ENCODE measurements around the gene INTS6. TPM values are rescaled to one million over a fixed set of nuclear protein-coding genes. Genes with fewer than 3 reads are reported as not detected.

INTS6 gene
- total and polyA plus RNA-seq, 2 of the 4 experiments (the other 2 are of a cell fraction) = 12.9 to 42.3 TPM

GRCh38 chr13:51416107-51416506, 36.7 kb downstream of the INTS6 start:
- Histone ChIP-seq H3K9me1 (ENCODE audit: insufficient read depth, low read length) (peaks cover 2% of the 10 kb centered on the region; the same call in 1 of the 2 replicates), H3K14ac (replicated peaks; ENCODE audit: low read depth, low read length) (no peak overlapping the region), H4K5ac (ENCODE audit: low read depth, low read length) (no peak overlapping the region), H2BK20ac (ENCODE audit: low read depth, low read length) (no peak overlapping the region), H3K4me1 (ENCODE audit: control insufficient read depth, insufficient read depth, low read length) (peaks cover 4% of the 10 kb centered on the region), H2BK120ac (ENCODE audit: low read depth, low read length) (no peak overlapping the region), H4K91ac (ENCODE audit: insufficient read depth, low read depth, low read length) (no peak overlapping the region), H3K9me3 (ENCODE audit: control insufficient read depth, insufficient read depth, low read length) (no peaks in the 10 kb centered on the region; the same call in 1 of the 2 replicates), H2BK15ac (ENCODE audit: low read depth, low read length) (no peak overlapping the region), H2AFZ (replicated peaks; ENCODE audit: low read length, poor library complexity) (no peak overlapping the region), H3K36me3 (ENCODE audit: control insufficient read depth, insufficient read depth, low read length) (peaks cover 7% of the 10 kb centered on the region), H3K27ac (ENCODE audit: insufficient read depth, low read length) (no peak overlapping the region), H3K27me3 (ENCODE audit: control insufficient read depth, insufficient read depth, low read length) (no peaks in the 10 kb centered on the region), H2BK5ac (ENCODE audit: low read depth, low read length, poor library complexity, severe bottlenecking) (no peak overlapping the region), H3K4me2 (ENCODE audit: low read depth, low read length) (no peak overlapping the region), H3K9ac (ENCODE audit: low read depth, low read length) (no peak overlapping the region), H3K18ac (ENCODE audit: low read depth, low read length) (no peak overlapping the region), H2AK9ac (replicated peaks; ENCODE audit: low read depth, low read length, poor library complexity) (no peak overlapping the region), H3K56ac (ENCODE audit: extremely low read depth, insufficient read depth, low read length) (no peak overlapping the region), H2AK5ac (ENCODE audit: low read depth, low read length) (no peak overlapping the region), H3K4me3 (ENCODE audit: insufficient read depth, low read depth, low read length) (no peak overlapping the region), H3K4ac (ENCODE audit: low read depth, low read length) (no peak overlapping the region), H4K20me1 (ENCODE audit: insufficient read depth, low read length) (peaks cover 29% of the 10 kb centered on the region), H3K23ac (ENCODE audit: low read depth, low read length) (no peak overlapping the region), H3K79me1 (ENCODE audit: low read depth in 1 of 2, low read length in 2 of 2) (peaks cover 28 to 50% of the 10 kb centered on the region in 2 experiments), H4K8ac (ENCODE audit: low read depth in 2 of 2, low read length in 2 of 2) (no peak overlapping the region)
- dilution Hi-C loops (cut with HindIII; ENCODE audit: low sequenced_read_pairs, unreplicated experiment) = no loop called here
- POLR2A ChIA-PET (ENCODE audit: unreplicated experiment) = no interaction called here
- ATAC-seq (ENCODE audit: low read depth) (no peak), DNase-seq (no peak)
- no TSS peak for BruUV-seq (replicated peaks)
- no peak for TF ChIP-seq CTCF (conservative IDR thresholded peaks at IDR 0.05; ENCODE audit: low read depth, low read length)
- no peak for TF ChIP-seq MXI1 (IDR thresholded peaks at IDR 0.05; ENCODE audit: borderline replicate concordance, low read depth, low read length)
- TF ChIP-seq BHLHE40 (IDR thresholded peaks at IDR 0.05; ENCODE audit: low read depth, low read length) = no peak
- TF ChIP-seq SMC3 (IDR thresholded peaks at IDR 0.05; ENCODE audit: low read depth, low read length) = no peak
- no peak for TF ChIP-seq CHD1 (IDR thresholded peaks at IDR 0.05; ENCODE audit: low read depth, low read length)
- no peak for TF ChIP-seq MAFK (IDR thresholded peaks at IDR 0.05; ENCODE audit: low read depth, low read length)
- no peak for TF ChIP-seq POLR2A (IDR thresholded peaks at IDR 0.05; ENCODE audit: low read depth, low read length)
- TF ChIP-seq MAZ (IDR thresholded peaks at IDR 0.05; ENCODE audit: borderline replicate concordance, low read depth, low read length) = no peak
- no peak for TF ChIP-seq CEBPB (IDR thresholded peaks at IDR 0.05; ENCODE audit: low read depth, low read length)
- no peak for TF ChIP-seq RCOR1 (IDR thresholded peaks at IDR 0.05; ENCODE audit: insufficient replicate concordance, low read length)
- TF ChIP-seq, protein P1, sequence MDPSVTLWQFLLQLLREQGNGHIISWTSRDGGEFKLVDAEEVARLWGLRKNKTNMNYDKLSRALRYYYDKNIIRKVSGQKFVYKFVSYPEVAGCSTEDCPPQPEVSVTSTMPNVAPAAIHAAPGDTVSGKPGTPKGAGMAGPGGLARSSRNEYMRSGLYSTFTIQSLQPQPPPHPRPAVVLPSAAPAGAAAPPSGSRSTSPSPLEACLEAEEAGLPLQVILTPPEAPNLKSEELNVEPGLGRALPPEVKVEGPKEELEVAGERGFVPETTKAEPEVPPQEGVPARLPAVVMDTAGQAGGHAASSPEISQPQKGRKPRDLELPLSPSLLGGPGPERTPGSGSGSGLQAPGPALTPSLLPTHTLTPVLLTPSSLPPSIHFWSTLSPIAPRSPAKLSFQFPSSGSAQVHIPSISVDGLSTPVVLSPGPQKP (IDR thresholded peaks at IDR 0.05; ENCODE audit: borderline replicate concordance, low read depth, low read length) = no peak
- TF ChIP-seq RFX5 (IDR thresholded peaks at IDR 0.05; ENCODE audit: low read depth, low read length) = no peak
- no peak for TF ChIP-seq FOS (IDR thresholded peaks at IDR 0.05; ENCODE audit: low read depth, low read length)
- in situ Hi-C loops (cut with MboI; ENCODE audit: low sequenced_read_pairs) = loop anchor here (25.0 kb wide), 1 partner anchor 721 kb away; the partner anchor contains the start of gene NEK5
- intact Hi-C loops (cut with micrococcal nuclease) = no loop called here
- CTCF ChIA-PET = no interaction called here
